Testis (tissue), 2 donors: Measurements from ENCODE around the gene CREB3L1.

Experiments used
- CTCF ChIP-seq, 3 experiments: fragments of 450-650 bp in 2 of 3; fragments of 200-600 bp in 1 of 3; sonication (generic) in 1 of 3; IDR thresholded peaks; one replicate each; pipeline ENCODE4 v1.5.1; 2016 to 2019; ENCODE audit warnings: antibody characterized with exemption in 3 of 3, mild to moderate bottlenecking in 2 of 3, moderate library complexity in 1 of 3
- POLR2A ChIP-seq: fragments of 450-650 bp; IDR thresholded peaks from one replicate; pipeline ENCODE4 v1.6.1; 2017; ENCODE audit warnings: antibody characterized with exemption, mild to moderate bottlenecking, moderate library complexity

GRCh38 chr11:46352063-46352841 lies 74.8 kb downstream of the CREB3L1 start:
- TF ChIP-seq CTCF (IDR thresholded peaks at IDR 0.05): peak; percentile 91 to 93 (median 92)
- TF ChIP-seq POLR2A: no peak
